H1 (cell line): ENCODE data around the gene CEP170.

ENCODE experiments used
- MAFK ChIP-seq: IDR thresholded peaks from 2 replicates; pipeline ENCODE4 v1.6.1; 2012; ENCODE audit warnings: low read depth, mild to moderate bottlenecking, improper control_type of control experiment, low read length
- POLR2A ChIP-seq, 2 experiments: IDR thresholded peaks; 1 replicate in 1 of 2; 2 replicates in 1 of 2; pipeline ENCODE4 v1.6.1; 2011; ENCODE audit warnings: low read depth in 2 of 2, low read length in 2 of 2, mild to moderate bottlenecking in 2 of 2; ENCODE audit errors: control extremely low read depth in 1 of 2
- RAD21 ChIP-seq, 2 experiments: IDR thresholded peaks in 1 of 2; conservative IDR thresholded peaks in 1 of 2; 2 replicates each; pipeline ENCODE4 v1.6.1; 2011; ENCODE audit warnings: low read depth in 2 of 2, low read length in 2 of 2, improper control_type of control experiment in 1 of 2, inconsistent platforms in 1 of 2, mild to moderate bottlenecking in 1 of 2, moderate library complexity in 1 of 2
- RBBP5 ChIP-seq: IDR thresholded peaks from 2 replicates; pipeline ENCODE4 v1.7.1; 2012; ENCODE audit warnings: low read depth, mild to moderate bottlenecking, inconsistent platforms, low read length, moderate library complexity, borderline replicate concordance
- SP2 ChIP-seq: IDR thresholded peaks from 2 replicates; pipeline ENCODE4 v1.6.1; 2012; ENCODE audit warnings: mild to moderate bottlenecking, low read length, inconsistent platforms
- TF ChIP-seq, protein P1 (sequence below), 3 experiments: IDR thresholded peaks; 1 replicate in 2 of 3; 2 replicates in 1 of 3; pipeline versions ENCODE4 v1.5.1 to v1.6.1; 2011; ENCODE audit warnings: low read length in 3 of 3, mild to moderate bottlenecking in 3 of 3, inconsistent platforms in 2 of 3, low read depth in 1 of 3, moderate library complexity in 1 of 3; ENCODE audit not compliant: insufficient read depth in 1 of 3; ENCODE audit errors: control extremely low read depth in 1 of 3
- TF ChIP-seq, protein P2 (sequence below): IDR thresholded peaks from 2 replicates; pipeline ENCODE4 v1.6.1; 2011; ENCODE audit warnings: low read depth, mild to moderate bottlenecking, low read length; ENCODE audit not compliant: insufficient read depth

DNA sequence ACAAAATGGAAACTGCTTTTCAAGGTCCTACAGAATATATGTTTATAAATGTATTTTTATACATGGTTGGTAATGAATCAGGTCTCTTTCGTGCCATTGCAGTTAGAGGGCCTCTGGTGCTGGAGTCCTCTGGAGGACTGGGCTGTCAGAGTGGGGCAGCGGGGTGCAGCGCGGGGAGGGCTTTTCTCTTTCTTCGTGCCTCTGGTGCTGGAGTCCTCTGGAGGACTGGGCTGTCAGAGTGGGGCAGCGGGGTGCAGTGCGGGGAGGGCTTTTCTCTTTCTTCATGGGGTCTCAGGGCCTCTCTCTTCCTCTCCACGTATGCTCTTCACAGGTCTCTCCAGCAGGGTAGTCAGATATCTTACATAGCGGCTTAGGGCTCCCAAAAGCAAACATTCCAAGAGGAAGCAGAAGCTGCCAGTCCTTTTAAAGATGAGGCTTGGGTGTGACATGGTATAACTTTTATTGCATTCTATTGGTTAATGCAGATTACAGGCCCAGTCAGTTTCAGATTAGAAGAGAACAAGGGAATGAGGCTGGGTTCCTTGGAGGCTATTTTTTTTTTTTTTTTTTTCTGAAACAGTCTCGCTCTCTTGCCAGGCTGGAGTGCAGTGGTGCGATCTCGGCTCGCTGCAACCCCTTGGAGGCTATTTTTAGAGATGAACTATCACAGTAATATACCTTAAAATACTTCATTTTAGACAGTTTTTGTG lies 13.8 kb upstream of the CEP170 start:
- TF ChIP-seq, protein P1, sequence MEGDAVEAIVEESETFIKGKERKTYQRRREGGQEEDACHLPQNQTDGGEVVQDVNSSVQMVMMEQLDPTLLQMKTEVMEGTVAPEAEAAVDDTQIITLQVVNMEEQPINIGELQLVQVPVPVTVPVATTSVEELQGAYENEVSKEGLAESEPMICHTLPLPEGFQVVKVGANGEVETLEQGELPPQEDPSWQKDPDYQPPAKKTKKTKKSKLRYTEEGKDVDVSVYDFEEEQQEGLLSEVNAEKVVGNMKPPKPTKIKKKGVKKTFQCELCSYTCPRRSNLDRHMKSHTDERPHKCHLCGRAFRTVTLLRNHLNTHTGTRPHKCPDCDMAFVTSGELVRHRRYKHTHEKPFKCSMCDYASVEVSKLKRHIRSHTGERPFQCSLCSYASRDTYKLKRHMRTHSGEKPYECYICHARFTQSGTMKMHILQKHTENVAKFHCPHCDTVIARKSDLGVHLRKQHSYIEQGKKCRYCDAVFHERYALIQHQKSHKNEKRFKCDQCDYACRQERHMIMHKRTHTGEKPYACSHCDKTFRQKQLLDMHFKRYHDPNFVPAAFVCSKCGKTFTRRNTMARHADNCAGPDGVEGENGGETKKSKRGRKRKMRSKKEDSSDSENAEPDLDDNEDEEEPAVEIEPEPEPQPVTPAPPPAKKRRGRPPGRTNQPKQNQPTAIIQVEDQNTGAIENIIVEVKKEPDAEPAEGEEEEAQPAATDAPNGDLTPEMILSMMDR (IDR thresholded peaks at IDR 0.05; ENCODE audit: control extremely low read depth in 1 of 3, insufficient read depth in 1 of 3, low read depth in 1 of 3, low read length in 3 of 3), result no peak
- TF ChIP-seq SP2 (no peak), RAD21 (IDR thresholded peaks at IDR 0.05 in 1 of 2, conservative IDR thresholded peaks at IDR 0.05 in 1 of 2; ENCODE audit: low read depth in 2 of 2, low read length in 2 of 2) (no peak; a peak in 1 of 4 replicates), RBBP5 (no peak), POLR2A (IDR thresholded peaks at IDR 0.05; ENCODE audit: control extremely low read depth in 1 of 2, low read depth in 2 of 2, low read length in 2 of 2) (no peak), MAFK (no peak)
- TF ChIP-seq, protein P2, sequence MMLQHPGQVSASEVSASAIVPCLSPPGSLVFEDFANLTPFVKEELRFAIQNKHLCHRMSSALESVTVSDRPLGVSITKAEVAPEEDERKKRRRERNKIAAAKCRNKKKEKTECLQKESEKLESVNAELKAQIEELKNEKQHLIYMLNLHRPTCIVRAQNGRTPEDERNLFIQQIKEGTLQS, result no peak
